ENCODE data around the gene SLC4A3. TPM values are rescaled to one million over a fixed set of nuclear protein-coding genes. Genes with fewer than 3 reads are reported as not detected.

Gene SLC4A3
- total RNA-seq, 1 experiment from 2014 or later = 0.52 TPM

- CTCF ChIA-PET = no interaction called here
- Histone ChIP-seq H3K9me3 (ENCODE audit: low read depth, low read length, poor library complexity, severe bottlenecking) (no peaks in the 10 kb centered on the region), H3K4me1 (ENCODE audit: insufficient read depth, low read length, poor library complexity, severe bottlenecking) (no peaks in the 10 kb centered on the region), H3K27ac (ENCODE audit: low read depth, low read length, poor library complexity, severe bottlenecking) (no peak overlapping the region), H3K27me3 (replicated peaks; ENCODE audit: insufficient read depth, low read depth, low read length, poor library complexity) (peaks cover 4% of the 10 kb centered on the region), H3K4me3 (ENCODE audit: low read depth, low read length, poor library complexity, severe bottlenecking) (no peak overlapping the region), H3K36me3 (ENCODE audit: insufficient read depth, low read length, poor library complexity, severe bottlenecking) (no peaks in the 10 kb centered on the region)
- BruUV-seq (replicated peaks) = no TSS peak
- POLR2A ChIA-PET (ENCODE audit: low non-redundant PET) = no interaction called here
- intact Hi-C loops (cut with micrococcal nuclease; ENCODE audit: unreplicated experiment) = no loop called here
- no peak for TF ChIP-seq CTCF (conservative IDR thresholded peaks at IDR 0.05; ENCODE audit: low read depth, low read length)
- TF ChIP-seq EZH2 (IDR thresholded peaks at IDR 0.05; ENCODE audit: borderline replicate concordance, low read depth, low read length, poor library complexity, severe bottlenecking) = no peak
- no peak for DNase-seq (ENCODE audit: low spot score)
Measured at GRCh38 chr2:219664041-219664440, 36.6 kb downstream of the SLC4A3 start.

GRCh38 chr2:219664944-219665343, 37.5 kb downstream of the SLC4A3 start:
- no peak for DNase-seq (ENCODE audit: low spot score)
- H3K27me3 ChIP-seq (replicated peaks; ENCODE audit: insufficient read depth, low read depth, low read length, poor library complexity) = peaks cover 3% of the 10 kb centered on the region
- H3K4me1 ChIP-seq (ENCODE audit: insufficient read depth, low read length, poor library complexity, severe bottlenecking) = no peaks in the 10 kb centered on the region
- TF ChIP-seq EZH2 (IDR thresholded peaks at IDR 0.05; ENCODE audit: borderline replicate concordance, low read depth, low read length, poor library complexity, severe bottlenecking) (no peak), CTCF (conservative IDR thresholded peaks at IDR 0.05; ENCODE audit: low read depth, low read length) (no peak)
- intact Hi-C loops (cut with micrococcal nuclease; ENCODE audit: unreplicated experiment) = no loop called here
- H3K9me3 ChIP-seq (ENCODE audit: low read depth, low read length, poor library complexity, severe bottlenecking) = no peaks in the 10 kb centered on the region
- H3K4me3 ChIP-seq (ENCODE audit: low read depth, low read length, poor library complexity, severe bottlenecking) = no peak overlapping the region
- CTCF ChIA-PET = interaction anchor here (0.7 kb wide), 1 partner anchor 305 kb away, joined by 3 read pairs; no protein-coding TSS in a partner anchor
- POLR2A ChIA-PET (ENCODE audit: low non-redundant PET) = no interaction called here
- no peaks in the 10 kb centered on the region for H3K36me3 ChIP-seq (ENCODE audit: insufficient read depth, low read length, poor library complexity, severe bottlenecking)
- no peak overlapping the region for H3K27ac ChIP-seq (ENCODE audit: low read depth, low read length, poor library complexity, severe bottlenecking)
- BruUV-seq (replicated peaks) = no TSS peak

GRCh38 chr2:219665926-219666325, 38.5 kb downstream of the SLC4A3 start:
- Histone ChIP-seq H3K4me3 (ENCODE audit: low read depth, low read length, poor library complexity, severe bottlenecking) (no peak overlapping the region), H3K36me3 (ENCODE audit: insufficient read depth, low read length, poor library complexity, severe bottlenecking) (no peaks in the 10 kb centered on the region), H3K27me3 (replicated peaks; ENCODE audit: insufficient read depth, low read depth, low read length, poor library complexity) (peaks cover 9% of the 10 kb centered on the region), H3K4me1 (ENCODE audit: insufficient read depth, low read length, poor library complexity, severe bottlenecking) (no peaks in the 10 kb centered on the region), H3K27ac (ENCODE audit: low read depth, low read length, poor library complexity, severe bottlenecking) (no peak overlapping the region), H3K9me3 (ENCODE audit: low read depth, low read length, poor library complexity, severe bottlenecking) (no peaks in the 10 kb centered on the region)
- POLR2A ChIA-PET (ENCODE audit: low non-redundant PET) = no interaction called here
- DNase-seq (ENCODE audit: low spot score) = no peak
- BruUV-seq (replicated peaks) = no TSS peak
- TF ChIP-seq EZH2 (IDR thresholded peaks at IDR 0.05; ENCODE audit: borderline replicate concordance, low read depth, low read length, poor library complexity, severe bottlenecking) (no peak), CTCF (conservative IDR thresholded peaks at IDR 0.05; ENCODE audit: low read depth, low read length) (no peak)
- intact Hi-C loops (cut with micrococcal nuclease; ENCODE audit: unreplicated experiment) = no loop called here
- CTCF ChIA-PET = no interaction called here
